Measurements from ENCODE around the gene CDK9.

- TF ChIP-seq CTCF (IDR thresholded peaks at IDR 0.05; ENCODE audit: low read depth, low read length): no peak
- TF ChIP-seq EZH2phosphoT487 (IDR thresholded peaks at IDR 0.05; ENCODE audit: low read depth): no peak
Observed at GRCh38 chr9:127780126-127780885, 5.5 kb upstream of the CDK9 start.
